Right lobe of liver (tissue), 4 donors: ENCODE results near the gene GRIK2.

ENCODE experiments used
- CTCF ChIP-seq, 4 donors: fragments of 200-600 bp in 3 of 4; fragments of 450-650 bp in 1 of 4; IDR thresholded peaks; one replicate each; pipeline versions ENCODE4 v1.5.1 to v1.8.0; 2016 to 2022; ENCODE audit warnings: antibody characterized with exemption in 4 of 4, mild to moderate bottlenecking in 2 of 4
- POLR2A ChIP-seq: fragments of 450-650 bp; IDR thresholded peaks from one replicate; pipeline ENCODE4 v1.6.1; 2017; ENCODE audit warnings: antibody characterized with exemption, mild to moderate bottlenecking
- donor health status: DM: no; HTN: no; CAD: no.
- donor health status: DM: no; HTN: no; CAD: no.
- donor health status: DM: no; HTN: yes; CAD: no.

- TF ChIP-seq CTCF (IDR thresholded peaks at IDR 0.05) (no peak), POLR2A (no peak)
Observed at GRCh38 chr6:101645770-101646169, 252.3 kb downstream of the GRIK2 start.
